TTC549 (cell line): ENCODE data around the gene MS4A4E.
"Not testable (repeated sequence)": the region's sequence is repeated elsewhere in the genome, so short reads cannot be mapped to it uniquely, and the experiment has no call there.

Experiments
- FAIRE-seq: peaks from 2 replicates; lab custom pipeline; 2012; peaks lifted over from hg19 to GRCh38; lab: Jason Lieb, UNC

The MS4A4E gene

DNA sequence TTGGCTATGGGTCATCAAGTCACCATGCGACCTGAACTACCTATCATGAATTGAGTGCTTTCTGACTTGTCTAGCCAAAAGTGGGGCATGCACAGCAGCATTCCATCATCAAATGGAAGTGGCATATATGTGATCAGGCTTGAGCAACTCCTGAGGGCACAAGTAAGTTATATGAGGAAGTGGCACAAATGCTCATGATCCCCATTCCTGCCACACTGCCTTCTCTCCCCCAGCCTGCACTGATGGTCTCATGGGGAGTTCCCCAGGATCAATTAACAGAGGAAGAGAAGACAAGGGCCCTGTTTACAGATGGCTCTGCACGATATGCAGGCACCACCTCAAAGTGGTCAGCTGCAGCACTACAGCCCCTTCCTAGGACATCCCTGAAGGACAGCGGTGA is 21.8 kb downstream of the MS4A4E start:
- no peak for FAIRE-seq

DNA sequence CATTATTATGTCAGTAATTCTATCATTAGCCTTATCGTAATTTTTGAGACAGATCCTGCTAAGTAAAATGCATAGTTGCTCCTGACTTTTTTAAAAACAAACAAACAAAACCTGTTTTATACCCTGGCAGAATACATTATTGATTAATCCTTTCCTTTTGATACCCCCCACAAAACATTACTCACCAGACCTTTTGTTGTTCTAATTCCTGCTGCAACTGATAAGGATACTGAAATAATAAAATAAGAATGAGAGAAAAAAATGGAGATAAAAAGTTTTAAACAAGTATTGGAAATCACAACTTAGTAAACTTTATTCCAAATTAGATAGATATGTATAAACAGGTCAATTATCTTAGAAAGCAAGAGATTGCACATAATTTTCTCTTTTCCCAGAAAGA is 28.6 kb downstream of the MS4A4E start:
- no peak for FAIRE-seq

DNA sequence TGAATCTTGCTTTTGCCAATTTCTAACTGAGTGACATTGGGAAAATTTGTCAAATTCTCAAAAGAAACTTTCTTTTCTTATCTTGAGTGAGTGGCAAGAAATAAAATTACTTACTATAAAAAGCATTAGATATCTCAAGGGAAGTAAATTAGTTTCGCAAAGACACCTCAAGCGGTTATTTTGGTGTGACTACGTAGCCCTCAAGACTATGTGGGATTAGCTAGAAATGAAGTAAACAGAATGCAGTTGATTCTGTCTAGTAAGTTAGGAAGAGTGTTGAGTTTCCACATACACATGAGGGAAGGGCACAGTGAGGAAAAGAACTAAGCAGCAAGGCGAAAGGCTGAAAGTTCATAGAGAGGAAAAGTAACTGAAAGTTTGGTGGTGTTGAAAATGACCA is 31.7 kb downstream of the MS4A4E start:
- FAIRE-seq, result no peak

DNA sequence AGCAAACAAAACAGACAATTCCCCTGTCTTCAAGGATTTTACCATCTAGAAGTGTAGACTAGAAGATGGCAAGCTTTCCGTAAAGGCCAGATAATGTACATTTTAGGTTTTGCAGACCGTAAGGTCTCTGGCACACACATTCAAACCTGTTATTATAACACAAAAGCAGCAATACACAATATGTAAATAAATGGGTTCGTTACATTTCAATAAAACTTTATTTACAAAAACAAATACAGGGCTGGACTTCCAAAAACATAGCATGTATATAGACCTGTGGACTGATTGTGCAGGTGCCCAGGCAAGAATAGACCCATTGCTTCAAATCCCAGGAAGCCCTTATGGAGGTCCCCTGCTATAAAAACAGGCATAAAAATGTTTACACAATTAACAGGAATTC is 33.0 kb downstream of the MS4A4E start:
- no peak for FAIRE-seq

DNA sequence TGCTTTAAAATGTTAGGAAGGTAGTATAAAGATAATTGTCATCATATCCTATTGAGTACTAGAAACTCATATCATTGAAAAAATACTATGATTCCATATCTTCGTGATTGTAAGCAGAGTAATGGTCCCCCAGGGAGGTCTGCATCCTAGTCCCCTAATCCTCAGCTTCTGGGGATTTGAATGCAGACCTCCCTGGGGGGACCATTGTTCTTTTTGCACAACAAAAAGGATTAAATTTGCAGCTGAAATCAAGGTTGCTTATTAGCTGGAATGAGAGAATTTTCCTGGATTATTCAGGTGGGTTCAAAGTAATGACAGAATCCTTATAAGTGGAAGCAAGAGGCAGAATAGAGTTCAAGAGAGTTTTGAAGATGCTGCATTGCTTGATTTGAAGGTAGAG is 34.0 kb downstream of the MS4A4E start:
- no peak for FAIRE-seq

DNA sequence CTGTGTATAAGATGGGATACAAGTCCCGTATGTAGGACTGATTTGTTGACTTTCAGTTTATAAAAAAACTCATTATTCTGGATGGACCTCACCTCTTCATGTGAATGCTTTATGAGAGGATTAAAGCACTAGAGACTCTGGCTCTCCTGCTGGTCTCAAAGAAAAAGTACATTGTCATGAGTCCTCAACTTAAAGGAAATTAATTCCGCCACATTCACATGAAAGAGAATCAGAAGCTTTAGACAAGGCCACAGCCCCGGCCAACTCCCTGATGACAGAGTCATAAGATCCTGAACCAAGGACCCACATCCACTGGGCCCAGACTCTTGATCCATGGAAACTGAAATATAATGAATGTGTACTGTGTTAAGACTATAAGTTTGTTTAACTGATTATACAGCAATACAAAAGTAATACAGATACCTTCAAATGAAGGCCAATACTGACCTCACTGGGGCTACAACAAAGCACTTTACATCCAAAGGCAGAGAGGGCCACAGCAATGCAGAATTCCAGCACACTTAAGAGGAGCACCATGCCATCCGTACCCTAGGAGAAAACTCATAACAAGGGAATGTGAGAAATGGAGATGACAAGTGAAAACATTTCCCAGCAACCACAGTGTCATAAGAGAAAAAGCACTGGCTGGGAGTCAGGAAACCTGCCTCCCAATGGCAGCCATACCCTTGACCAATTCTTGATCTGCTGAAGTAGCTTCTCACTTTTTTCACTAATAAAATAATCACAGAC is 34.6 kb downstream of the MS4A4E start:
- no peak for FAIRE-seq

DNA sequence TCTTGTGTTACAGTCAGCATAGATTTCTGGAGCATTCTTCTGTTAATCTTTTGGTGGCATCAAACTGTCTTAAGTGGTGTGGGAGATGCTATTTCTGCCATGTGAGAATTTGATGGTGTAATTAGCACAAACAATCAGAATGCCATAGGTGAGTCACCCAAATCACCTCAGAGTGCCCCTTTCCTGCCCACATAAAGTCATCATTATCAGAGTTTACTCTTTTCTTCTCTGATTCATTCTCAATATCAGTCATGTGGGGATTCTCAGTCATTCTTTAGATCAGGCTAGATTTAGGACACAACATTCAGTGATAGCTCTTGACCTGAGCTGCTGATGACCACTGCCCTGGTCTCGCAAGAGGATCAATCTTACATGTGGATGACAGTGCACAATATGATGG is 36.3 kb downstream of the MS4A4E start:
- FAIRE-seq, result no peak

DNA sequence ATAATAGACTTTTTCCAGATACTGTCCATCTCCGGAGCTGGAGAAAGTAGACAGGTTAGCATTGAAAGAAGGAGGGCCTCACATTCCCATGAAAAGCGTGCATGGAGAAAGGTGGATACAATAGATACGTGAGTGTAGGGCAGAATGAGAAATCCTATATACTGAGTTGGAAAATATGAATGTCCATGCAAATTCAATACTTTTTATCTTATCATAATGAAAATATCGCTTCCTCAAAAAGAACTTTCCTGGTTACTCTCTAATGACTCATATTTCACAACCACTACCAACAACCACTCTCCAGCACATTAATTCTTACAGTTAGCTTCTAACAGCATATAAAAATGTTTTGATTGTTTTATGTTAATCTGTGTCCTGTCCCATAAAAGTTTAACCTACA is 38.0 kb downstream of the MS4A4E start:
- FAIRE-seq, result no peak

DNA sequence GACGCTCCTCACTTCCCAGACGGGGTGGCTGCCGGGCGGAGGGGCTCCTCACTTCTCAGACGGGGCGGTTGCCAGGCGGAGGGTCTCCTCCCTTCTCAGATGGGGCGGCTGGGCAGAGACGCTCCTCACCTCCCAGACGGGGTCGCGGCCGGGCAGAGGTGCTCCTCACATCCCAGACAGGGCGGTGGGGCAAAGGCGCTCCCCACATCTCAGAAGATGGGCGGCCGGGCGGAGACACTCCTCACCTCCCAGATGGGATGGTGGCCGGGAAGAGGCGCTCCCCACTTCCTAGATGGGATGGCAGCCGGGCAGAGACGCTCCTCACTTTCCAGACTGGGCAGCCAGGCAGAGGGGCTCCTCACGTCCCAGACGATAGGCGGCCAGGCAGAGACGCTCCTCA is 41.6 kb downstream of the MS4A4E start:
- FAIRE-seq, result not testable (repeated sequence)

DNA sequence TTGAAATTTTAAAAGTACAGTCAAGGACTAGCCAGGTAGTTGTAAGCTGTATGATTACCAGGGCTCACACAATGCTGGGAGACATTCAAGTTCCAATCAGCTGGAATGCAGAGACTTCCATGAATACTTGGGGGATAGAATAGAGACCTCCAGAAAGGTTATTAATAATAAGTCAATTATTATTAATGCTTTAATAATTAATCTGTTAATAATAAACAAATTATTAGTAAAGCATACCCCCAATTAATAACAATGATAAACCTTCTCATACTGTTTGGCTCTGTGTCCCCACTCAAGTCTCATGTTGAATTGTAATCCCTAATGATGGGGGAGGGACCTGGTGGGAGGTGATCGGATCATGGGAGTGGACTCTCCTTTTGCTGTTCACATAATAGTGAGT is 45.5 kb downstream of the MS4A4E start:
- no peak for FAIRE-seq

DNA sequence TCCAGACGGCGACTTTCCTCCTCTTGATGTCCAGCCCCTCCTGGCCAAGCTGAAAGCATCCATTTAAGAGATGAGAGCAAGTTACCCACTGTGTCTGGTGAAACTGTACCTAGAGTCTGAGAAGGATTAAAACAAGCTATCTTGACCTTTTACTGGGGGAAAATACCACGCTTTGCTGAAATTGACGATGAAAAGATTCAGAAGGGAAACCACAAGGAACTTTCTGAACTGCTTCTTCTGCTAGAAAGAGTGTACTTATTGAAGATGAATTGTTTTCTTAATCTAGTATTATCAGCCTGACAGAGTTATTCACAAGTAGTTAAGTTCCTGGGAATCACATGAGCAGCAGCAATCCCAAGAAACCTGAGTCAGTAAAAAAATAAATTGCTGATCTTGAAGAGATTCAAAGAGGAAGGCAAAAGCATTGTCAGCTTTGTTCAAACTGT is 47.0 kb downstream of the MS4A4E start:
- FAIRE-seq, result no peak

DNA sequence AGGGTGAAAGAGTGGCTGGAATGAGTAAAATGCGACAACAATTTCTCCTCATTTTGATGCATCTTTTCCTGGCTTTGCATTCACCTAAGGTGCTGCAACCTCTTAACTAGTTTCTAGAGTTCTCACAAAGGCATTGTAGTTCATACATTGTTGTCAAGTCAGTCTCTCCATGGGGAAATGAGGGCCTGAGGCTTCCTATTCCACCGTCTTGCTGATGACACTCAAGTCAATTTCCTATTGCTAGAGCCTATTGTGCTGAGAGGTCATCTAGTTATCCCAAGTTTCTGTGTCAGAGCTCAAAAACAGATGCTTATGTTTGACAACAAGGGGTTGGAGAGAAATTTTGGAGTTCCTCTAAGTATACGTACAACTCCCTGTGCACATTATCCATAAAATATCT is 48.4 kb downstream of the MS4A4E start:
- no peak for FAIRE-seq

DNA sequence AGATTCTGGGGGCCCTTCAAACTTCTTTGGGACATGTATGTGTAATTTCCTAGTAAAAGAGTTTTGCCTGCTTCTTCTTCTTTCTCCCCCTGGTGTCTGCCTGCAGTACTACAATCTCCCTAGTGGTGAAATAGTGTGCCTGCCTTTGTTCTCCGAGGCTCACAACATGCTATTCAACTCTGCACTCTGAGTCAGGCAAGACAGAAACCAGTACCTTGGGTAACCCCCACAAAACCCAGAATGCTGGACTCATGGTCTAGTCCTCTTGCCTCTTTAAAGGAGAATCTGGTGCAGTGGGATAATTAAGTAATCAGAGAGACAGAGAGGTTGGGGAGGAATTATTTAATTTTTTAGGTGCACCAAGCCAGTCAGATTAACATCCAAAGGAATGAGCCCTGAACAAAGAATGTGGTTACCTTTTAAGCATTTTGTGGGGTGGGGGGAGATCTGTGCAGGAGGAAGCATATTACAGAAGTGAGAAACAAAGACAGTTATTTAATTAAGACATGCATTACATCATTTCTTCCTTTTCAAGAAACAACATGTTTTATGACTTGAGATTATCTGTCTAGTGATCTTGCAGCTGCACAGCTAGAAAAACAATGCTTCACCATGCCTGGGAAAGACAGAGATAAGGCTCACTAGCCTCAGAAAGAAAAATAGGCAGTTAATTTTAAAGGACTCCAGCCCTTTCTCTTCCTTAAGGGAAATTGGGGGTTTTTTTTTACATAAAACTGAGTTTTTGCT is 49.1 kb downstream of the MS4A4E start:
- no peak for FAIRE-seq

DNA sequence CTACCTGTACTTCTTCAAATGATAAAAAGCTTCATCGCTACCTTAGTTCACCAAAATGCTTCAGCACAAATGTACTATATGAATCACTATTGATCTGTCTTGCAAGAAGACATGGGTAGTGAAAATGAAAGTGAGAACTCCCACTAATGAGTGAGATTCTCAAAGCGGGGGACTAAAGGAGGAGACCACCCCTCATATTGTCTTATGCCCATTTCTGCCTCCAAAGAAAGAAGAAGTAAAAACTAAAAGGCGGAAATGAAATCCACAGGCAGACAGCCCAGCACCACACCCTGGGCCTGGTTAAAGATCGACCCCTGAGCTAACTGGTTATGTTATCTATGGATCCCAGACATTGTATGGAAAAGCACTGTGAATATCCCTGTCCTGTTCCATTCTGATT is 50.4 kb downstream of the MS4A4E start:
- FAIRE-seq, result not testable (repeated sequence)

DNA sequence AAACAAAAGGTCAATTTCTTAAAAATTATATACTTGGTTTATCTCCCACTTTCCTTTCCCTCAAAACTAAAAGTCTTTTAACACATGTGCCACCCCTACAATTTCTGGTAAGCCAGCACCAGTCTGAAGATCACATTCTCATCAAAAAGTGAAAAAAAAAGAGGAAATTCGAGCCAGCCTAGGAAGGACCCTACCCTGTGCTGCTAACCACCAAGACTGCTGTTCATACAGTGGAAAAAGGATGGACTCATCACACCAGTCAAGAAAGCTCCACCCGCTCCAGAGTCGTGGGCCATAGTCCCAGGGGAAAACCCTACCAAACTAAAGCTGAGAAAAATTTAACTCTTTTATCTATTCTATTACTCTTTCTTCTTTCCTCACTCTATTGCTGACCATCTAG is 54.5 kb downstream of the MS4A4E start:
- FAIRE-seq, result not testable (repeated sequence)

DNA sequence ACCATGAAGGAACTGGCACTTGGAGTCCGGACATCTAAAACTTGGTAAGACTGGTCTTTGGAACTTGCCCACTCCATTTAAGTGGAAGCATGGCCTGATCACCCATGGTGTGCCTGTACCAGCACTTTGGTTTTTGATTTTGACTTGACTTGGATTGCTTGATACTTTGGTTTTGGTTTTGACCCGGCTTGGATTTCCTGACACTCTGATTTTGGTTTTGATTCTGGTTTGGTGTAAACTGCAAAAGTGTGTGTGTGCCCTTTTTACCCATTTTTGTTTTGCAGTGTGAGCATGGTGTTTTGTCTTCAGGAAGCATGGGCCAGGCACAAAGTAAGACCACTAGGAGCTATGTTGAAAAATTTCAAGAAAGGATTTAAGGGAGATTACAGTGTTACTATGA is 56.8 kb downstream of the MS4A4E start:
- FAIRE-seq, result not testable (repeated sequence)

DNA sequence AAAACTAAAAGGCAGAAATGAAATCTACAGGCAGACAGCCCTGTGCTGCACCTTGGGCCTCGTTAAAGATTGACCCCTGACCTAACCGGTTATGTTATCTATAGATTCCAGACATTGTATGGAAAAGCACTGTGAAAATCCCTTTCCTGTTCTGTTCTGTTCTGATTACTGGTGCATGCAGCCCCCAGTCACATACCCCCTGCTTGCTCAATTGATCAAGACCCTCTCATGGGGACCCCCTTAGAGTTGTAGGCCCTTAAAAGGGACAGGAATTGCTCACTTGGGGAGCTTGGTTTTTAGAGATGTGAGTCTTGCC is 57.5 kb downstream of the MS4A4E start:
- not testable (repeated sequence) for FAIRE-seq

DNA sequence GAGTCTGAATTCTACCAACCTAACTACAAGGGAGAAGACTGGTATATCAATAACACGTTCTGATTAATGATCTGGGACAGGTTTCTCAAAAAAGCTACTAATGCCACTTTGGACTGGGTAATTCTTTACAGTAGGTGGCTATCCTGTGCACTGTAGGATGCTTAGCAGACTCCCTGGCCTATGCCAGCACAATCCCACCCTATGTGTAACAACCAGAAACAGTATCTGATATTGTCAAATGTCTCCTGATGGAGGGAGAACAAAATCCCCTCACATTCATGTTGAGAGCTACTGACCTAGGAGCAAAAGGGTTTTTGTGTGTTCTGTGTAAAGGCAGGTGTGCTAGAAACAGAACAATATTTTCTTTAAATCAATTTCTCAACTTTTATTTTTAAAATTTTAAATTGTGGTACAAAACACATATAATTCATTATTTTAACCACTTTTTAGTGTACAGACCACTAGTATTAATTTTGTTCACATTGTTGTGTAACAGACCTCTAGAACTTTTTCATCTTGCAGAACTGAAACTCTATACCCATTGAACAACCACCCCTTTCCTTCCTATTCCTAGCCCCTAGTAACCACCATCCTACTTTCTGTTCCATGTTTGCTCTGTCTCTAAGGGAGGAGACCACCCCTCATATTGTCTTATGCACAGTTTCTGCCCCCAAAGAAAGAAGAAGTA is 58.0 kb downstream of the MS4A4E start:
- FAIRE-seq, result no peak

DNA sequence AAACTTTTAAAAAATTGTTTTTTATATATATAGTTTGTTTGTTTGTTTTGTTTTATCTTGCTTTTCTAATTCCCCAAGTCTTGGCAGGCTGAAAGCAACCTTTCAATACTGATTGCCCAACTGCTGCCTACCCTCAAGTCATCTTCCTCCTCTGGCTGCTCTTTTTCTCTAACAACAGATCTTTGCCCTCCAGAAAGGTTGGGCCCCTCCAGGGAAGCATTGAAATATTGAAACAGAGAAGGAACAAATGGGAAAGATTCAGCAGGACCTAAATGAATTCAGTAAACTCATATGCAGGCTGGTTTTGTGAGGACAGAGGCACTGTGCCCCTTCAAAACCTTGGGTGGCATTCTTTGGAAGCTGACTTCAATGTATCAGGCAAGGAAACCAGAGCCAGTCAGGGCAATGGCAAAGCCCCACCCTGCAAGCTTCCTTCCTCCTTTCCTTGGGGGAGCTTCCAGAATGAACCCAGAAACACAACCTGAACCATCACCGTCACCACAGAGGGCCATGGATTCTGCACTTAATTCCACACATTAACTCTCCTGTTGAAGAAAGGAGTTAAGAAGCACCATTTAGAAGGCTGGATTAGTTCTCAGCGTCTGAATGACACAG is 59.2 kb downstream of the MS4A4E start:
- FAIRE-seq, result no peak

DNA sequence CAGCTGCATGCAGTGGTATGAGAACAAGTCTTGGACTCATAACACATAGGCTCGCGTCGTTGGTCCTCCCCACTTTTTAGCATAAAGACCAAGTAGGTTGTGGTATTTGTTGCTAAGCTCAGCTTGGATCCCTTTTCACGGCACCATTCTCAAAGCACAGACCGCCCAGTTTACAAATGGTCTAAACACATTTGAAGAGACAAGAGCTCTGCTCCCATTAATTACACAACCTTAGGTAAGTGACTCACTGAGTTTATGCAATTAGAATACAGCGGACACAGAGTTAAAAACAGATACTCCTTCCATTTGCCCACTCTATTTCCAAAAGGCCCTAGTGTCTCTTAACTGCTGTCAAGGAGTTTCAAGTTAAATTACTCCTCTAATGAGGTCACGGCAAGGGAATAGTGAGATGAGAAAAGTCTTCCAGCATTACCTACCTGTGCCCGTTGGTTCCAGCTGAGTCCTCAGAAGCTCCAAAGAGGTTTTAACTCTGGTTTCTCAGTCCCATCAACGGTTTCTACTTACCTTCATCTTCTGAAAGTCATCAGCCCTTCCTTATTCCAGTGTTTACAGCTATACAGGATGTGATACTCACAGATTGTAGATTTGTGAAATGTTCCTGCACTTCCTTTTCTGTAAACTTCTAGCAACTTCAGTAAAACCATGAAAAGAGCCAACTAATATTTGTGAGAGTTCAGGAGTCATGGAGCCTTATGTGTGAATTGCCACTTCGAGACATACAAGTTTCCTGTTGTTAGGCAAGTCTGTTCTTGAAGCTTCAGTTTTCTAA is 60.2 kb downstream of the MS4A4E start, which contains the start of gene MS4A6A:
Gene MS4A6A, minus strand, starts transcription at position 543 of the 790 bp plus-strand sequence. CDS start 1,356 bp downstream, outside the sequence.
- FAIRE-seq, result no peak

DNA sequence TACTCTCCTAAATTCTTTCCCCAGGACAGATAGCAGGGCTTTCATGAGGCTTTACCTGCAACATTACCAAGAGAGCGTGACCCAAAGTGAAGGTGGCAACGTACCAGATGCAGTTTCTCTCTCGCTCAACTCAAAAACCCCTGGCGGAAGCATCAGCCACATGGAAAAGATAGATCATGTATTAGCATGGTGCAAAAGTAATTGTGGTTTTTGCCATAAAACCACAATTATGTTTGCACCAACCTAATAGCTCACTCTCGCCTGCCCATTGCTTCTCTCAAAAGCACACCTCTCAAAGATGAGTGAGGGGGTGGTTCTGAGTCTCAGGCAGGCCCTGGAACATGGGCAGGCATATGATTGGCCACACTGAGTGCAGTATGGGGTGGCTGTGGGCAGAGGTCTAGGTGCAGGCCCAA is 67.1 kb downstream of the MS4A4E start:
- no peak for FAIRE-seq

DNA sequence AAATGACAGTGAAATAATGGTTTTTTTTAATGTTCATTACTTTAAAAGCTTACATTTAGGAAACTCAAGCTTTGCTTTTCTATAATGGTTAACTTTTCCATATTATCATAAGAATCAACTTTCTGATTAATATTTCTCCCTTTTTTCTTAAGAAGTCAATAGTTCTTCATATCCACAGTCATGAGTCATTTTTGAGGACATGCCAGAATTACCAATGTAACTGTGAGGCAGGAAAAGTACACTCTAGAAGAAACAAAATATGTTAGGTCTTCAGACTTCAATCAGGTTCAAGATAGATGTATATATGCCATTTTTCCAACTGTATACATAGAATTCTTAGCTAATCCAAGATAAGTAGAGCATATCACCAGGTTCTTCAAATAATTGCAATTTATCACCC is 70.9 kb downstream of the MS4A4E start:
- no peak for FAIRE-seq
